ENCODE data around the gene SLC38A11.
"Not testable (repeated sequence)": the region's sequence is repeated elsewhere in the genome, so short reads cannot be mapped to it uniquely, and the experiment has no call there.

DNA sequence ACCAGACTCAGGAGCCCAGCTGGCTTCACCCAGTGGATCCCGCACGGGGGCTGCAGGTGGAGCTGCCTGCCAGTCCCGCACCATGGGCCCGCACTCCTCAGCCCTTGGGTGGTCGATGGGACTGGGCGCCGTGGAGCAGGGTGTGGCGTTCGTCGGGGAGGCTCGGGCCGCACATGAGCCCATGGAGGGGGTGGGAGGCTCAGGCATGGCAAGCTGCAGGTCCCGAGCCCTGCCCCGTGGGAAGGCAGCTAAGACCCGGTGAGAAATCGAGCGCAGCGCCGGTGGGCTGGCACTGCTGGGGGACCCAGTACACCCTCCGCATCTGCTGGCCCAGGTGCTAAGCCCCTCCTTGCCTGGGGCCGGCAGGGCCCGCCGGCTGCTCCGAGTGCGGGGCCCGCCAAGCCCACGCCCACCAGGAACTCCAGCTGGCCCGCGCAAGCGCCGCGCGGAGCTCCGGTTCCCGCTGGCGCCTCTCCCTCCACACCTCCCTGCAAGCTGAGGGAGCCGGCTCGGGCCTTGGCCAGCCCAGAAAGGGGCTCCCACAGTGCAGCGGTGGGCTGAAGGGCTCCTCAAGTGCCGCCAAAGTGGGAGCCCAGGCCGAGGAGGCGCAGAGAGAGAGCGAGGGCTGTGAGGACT lies 39.5 kb upstream of the SLC38A11 start:
- TF ChIP-seq, protein P1, sequence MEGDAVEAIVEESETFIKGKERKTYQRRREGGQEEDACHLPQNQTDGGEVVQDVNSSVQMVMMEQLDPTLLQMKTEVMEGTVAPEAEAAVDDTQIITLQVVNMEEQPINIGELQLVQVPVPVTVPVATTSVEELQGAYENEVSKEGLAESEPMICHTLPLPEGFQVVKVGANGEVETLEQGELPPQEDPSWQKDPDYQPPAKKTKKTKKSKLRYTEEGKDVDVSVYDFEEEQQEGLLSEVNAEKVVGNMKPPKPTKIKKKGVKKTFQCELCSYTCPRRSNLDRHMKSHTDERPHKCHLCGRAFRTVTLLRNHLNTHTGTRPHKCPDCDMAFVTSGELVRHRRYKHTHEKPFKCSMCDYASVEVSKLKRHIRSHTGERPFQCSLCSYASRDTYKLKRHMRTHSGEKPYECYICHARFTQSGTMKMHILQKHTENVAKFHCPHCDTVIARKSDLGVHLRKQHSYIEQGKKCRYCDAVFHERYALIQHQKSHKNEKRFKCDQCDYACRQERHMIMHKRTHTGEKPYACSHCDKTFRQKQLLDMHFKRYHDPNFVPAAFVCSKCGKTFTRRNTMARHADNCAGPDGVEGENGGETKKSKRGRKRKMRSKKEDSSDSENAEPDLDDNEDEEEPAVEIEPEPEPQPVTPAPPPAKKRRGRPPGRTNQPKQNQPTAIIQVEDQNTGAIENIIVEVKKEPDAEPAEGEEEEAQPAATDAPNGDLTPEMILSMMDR (conservative IDR thresholded peaks at IDR 0.05; ENCODE audit: low read depth, low read length): not testable (repeated sequence)
- not testable (repeated sequence) for TF ChIP-seq EZH2 (IDR thresholded peaks at IDR 0.05; ENCODE audit: borderline replicate concordance, low read depth, low read length, poor library complexity, severe bottlenecking)

Measured in A673 (cell line).